Astrocyte of the spinal cord (primary cell): ENCODE measurements around the gene TCHHL1.

Experiments
- DNase-seq: peaks from one replicate; pipeline ENCODE4 v3.0.0; 2011; ENCODE audit warnings: low read depth, low spot score
- H3K4me3 ChIP-seq: 2 replicates; pipeline ENCODE4 v1.5.1; 2011; ENCODE audit warnings: low read depth, mild to moderate bottlenecking, low read length, moderate library complexity
- CTCF ChIP-seq: IDR thresholded peaks from 2 replicates; pipeline ENCODE4 v1.5.1; 2012; ENCODE audit warnings: low read depth, mild to moderate bottlenecking, low read length, inconsistent platforms
- in situ Hi-C: cut with HindIII; loops from 2 replicates; pipeline ENCODE4 v1.10.0; 2017; ENCODE audit warnings: low sequenced_read_pairs

Gene TCHHL1

DNA sequence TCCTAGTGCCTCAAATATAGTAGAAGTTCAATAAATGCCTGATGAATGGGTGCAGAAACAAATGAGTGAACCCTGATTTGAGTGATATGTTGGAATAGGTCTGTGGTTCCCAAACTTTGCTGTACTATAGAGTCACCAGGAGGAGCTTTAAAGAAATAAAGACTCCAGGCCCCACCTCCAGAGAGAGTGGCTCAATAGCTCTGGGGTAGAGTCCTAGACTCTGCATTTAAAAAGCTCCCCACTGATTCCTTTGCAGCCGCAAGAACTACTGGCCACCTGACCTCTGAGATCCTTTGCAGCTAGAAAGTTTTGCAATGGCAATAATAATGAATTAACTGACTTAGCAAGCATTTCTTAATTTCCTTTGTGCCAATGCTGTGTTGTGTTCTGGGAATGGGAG lies 20.9 kb downstream of the TCHHL1 start:
- DNase-seq, result no peak
- no peak for TF ChIP-seq CTCF
- no peak overlapping the region for H3K4me3 ChIP-seq
- in situ Hi-C loops, result no loop called here

DNA sequence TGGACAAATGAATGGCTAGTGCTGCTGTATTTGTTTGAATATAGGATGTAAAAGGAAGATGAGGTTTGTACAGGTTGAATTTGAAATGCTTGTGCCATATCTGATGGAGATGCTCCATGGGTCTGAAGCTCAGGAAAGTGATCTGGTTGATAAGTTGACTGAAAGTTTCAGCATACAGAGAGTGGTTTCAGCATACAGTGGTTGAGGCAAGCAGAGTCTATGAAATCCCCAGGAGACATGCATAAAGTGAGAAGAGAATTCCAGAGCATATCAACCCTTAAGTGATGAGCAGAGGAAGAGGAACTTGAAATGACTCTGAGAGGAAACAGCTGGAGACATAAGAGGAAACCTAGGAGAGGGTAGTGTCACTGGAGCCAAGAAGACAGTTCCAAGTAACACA lies 21.7 kb downstream of the TCHHL1 start:
- TF ChIP-seq CTCF, result no peak
- no peak overlapping the region for H3K4me3 ChIP-seq
- DNase-seq, result no peak
- in situ Hi-C loops, result no loop called here

- no peak for DNase-seq
- in situ Hi-C loops, result no loop called here
- no peak overlapping the region for H3K4me3 ChIP-seq
- TF ChIP-seq CTCF, result no peak
Measured at GRCh38 chr1:152061952-152062351, 26.9 kb downstream of the TCHHL1 start.

- in situ Hi-C loops, result no loop called here
- TF ChIP-seq CTCF, result no peak
Measured at GRCh38 chr1:152053375-152053774, 35.5 kb downstream of the TCHHL1 start.

GRCh38 chr1:152052606-152053005 lies 36.3 kb downstream of the TCHHL1 start:
- peak; percentile 77 for DNase-seq
- TF ChIP-seq CTCF, result peak; percentile 85
- no peak overlapping the region for H3K4me3 ChIP-seq
- in situ Hi-C loops, result no loop called here

More at GRCh38 chr1:152053375-152053774, 35.5 kb downstream of the TCHHL1 start:
- no peak overlapping the region for H3K4me3 ChIP-seq
- DNase-seq, result no peak

- in situ Hi-C loops, result no loop called here
- no peak for TF ChIP-seq CTCF
- no peak overlapping the region for H3K4me3 ChIP-seq
- DNase-seq, result no peak
Measured at GRCh38 chr1:152050886-152051675, 37.8 kb downstream of the TCHHL1 start.
